DOHH2 (cell line): ENCODE measurements around the gene AGA.

Source experiments
- H3F3A ChIP-seq: fragments of 200-600 bp; sonication (generic), shearing (Covaris generic); 2 replicates; pipeline ENCODE4 v1.6.0; 2016; ENCODE audit warnings: antibody characterized with exemption, mild to moderate bottlenecking; ENCODE audit not compliant: control insufficient read depth, insufficient read depth
- H3K27ac ChIP-seq: fragments of 200-600 bp; sonication (generic); 2 replicates; pipeline ENCODE4 v1.5.1; 2014; ENCODE audit warnings: low read depth, mild to moderate bottlenecking, low read length, moderate library complexity
- H3K27me3 ChIP-seq: fragments of 200-600 bp; sonication (generic); 2 replicates; pipeline ENCODE4 v1.6.1; 2014; ENCODE audit warnings: mild to moderate bottlenecking, low read length, mixed read lengths; ENCODE audit not compliant: control insufficient read depth
- H3K36me3 ChIP-seq: fragments of 200-600 bp; sonication (generic); 2 replicates; pipeline ENCODE4 v1.6.1; 2014; ENCODE audit warnings: mild to moderate bottlenecking, low read length, moderate library complexity, mixed read lengths; ENCODE audit not compliant: control insufficient read depth
- H3K4me1 ChIP-seq: fragments of 200-600 bp; sonication (generic); 2 replicates; pipeline ENCODE4 v1.6.1; 2014; ENCODE audit warnings: mild to moderate bottlenecking, low read length, mixed read lengths; ENCODE audit not compliant: control insufficient read depth
- H3K4me2 ChIP-seq: fragments of 200-600 bp; sonication (generic); 2 replicates; pipeline ENCODE4 v1.6.0; 2014; ENCODE audit warnings: mild to moderate bottlenecking, low read length, moderate library complexity
- H3K4me3 ChIP-seq: fragments of 200-600 bp; sonication (generic); 2 replicates; pipeline ENCODE4 v1.5.1; 2014; ENCODE audit warnings: mild to moderate bottlenecking, low read length, mixed read lengths
- H3K79me2 ChIP-seq: fragments of 200-600 bp; sonication (generic); 2 replicates; pipeline ENCODE4 v1.6.1; 2014; ENCODE audit warnings: mild to moderate bottlenecking, low read length, mixed read lengths; ENCODE audit not compliant: control insufficient read depth
- H3K9me2 ChIP-seq: fragments of 200-600 bp; sonication (generic); replicated peaks from 2 replicates; pipeline ENCODE4 v1.6.1; 2014; ENCODE audit warnings: mild to moderate bottlenecking, low read length, mixed read lengths; ENCODE audit not compliant: control insufficient read depth
- H3K9me3 ChIP-seq: fragments of 200-600 bp; sonication (generic); 2 replicates; pipeline ENCODE4 v1.6.1; 2014; ENCODE audit warnings: antibody characterized with exemption, low read length, mixed read lengths; ENCODE audit not compliant: control insufficient read depth, insufficient read depth
- H4K20me1 ChIP-seq: fragments of 200-600 bp; sonication (generic); 2 replicates; pipeline ENCODE4 v1.6.0; 2014; ENCODE audit warnings: low read depth, mild to moderate bottlenecking, antibody characterized with exemption, low read length, moderate library complexity; ENCODE audit not compliant: control insufficient read depth, insufficient read depth
- EZH2phosphoT487 ChIP-seq: fragments of 200-600 bp; sonication (generic); IDR thresholded peaks from 2 replicates; pipeline ENCODE4 v1.6.1; 2017; ENCODE audit warnings: borderline replicate concordance, mild to moderate bottlenecking, antibody characterized with exemption, low read length, moderate library complexity, mixed read lengths
- TF ChIP-seq, protein P1 (sequence below): fragments of 200-600 bp; sonication (generic); IDR thresholded peaks from one replicate; pipeline ENCODE4 v1.5.1; 2014; ENCODE audit warnings: antibody characterized with exemption, mild to moderate bottlenecking, low read depth, low read length; ENCODE audit not compliant: poor library complexity, severe bottlenecking

Gene AGA

DNA sequence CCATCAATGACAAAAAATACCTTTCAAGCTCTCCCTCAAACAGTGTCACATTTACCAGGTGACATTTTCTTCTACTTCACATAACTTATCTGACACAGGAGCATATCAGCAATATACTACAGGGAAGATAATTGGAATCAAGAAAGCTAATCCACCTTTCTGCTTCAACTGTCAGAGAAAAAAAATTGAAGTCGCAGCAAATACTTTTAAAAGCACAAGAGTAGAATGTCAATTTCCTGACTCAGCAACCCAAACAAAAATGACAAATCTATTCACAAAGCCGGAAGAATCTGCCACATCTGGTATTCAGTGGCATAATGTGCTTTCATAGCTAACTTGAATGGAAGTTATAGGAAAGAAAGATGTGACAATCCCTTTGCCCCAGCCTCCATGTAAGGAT lies 36.7 kb downstream of the AGA start:
- H3K36me3 ChIP-seq = no peaks in the 10 kb centered on the region
- no peaks in the 10 kb centered on the region for H3K27me3 ChIP-seq
- TF ChIP-seq, protein P1, sequence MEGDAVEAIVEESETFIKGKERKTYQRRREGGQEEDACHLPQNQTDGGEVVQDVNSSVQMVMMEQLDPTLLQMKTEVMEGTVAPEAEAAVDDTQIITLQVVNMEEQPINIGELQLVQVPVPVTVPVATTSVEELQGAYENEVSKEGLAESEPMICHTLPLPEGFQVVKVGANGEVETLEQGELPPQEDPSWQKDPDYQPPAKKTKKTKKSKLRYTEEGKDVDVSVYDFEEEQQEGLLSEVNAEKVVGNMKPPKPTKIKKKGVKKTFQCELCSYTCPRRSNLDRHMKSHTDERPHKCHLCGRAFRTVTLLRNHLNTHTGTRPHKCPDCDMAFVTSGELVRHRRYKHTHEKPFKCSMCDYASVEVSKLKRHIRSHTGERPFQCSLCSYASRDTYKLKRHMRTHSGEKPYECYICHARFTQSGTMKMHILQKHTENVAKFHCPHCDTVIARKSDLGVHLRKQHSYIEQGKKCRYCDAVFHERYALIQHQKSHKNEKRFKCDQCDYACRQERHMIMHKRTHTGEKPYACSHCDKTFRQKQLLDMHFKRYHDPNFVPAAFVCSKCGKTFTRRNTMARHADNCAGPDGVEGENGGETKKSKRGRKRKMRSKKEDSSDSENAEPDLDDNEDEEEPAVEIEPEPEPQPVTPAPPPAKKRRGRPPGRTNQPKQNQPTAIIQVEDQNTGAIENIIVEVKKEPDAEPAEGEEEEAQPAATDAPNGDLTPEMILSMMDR = no peak
- no peak for TF ChIP-seq EZH2phosphoT487
- H4K20me1 ChIP-seq = no peaks in the 10 kb centered on the region
- H3K4me3 ChIP-seq = no peak overlapping the region
- H3K4me2 ChIP-seq = no peak overlapping the region
- H3K9me3 ChIP-seq = no peaks in the 10 kb centered on the region
- H3F3A ChIP-seq = no peaks in the 10 kb centered on the region
- no peaks in the 10 kb centered on the region for H3K4me1 ChIP-seq
- H3K9me2 ChIP-seq = no peaks in the 10 kb centered on the region
- H3K79me2 ChIP-seq = no peaks in the 10 kb centered on the region
- H3K27ac ChIP-seq = no peak overlapping the region

DNA sequence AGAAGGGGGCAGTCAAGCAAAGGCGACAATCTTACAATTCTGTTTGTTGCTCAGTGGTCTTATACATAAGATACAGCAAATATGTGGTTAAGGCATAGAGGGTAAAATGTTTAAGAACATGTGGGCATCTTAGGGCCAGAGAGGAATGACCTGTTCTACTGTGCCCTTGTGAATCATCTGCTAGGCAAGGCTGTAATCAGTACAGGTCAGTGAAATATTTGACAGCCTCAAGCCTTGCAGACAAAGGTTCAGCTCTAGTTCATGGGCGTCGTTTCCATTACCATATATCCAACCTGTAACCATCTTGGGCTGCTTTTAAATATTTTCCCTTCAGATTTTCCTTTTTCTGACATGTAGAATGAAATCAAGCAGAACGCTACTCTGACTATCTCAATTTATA lies 37.3 kb downstream of the AGA start:
- Histone ChIP-seq H3K9me3 (no peaks in the 10 kb centered on the region), H3K4me3 (no peak overlapping the region), H3K79me2 (no peaks in the 10 kb centered on the region), H3K27ac (no peak overlapping the region), H3K36me3 (no peaks in the 10 kb centered on the region), H3F3A (no peaks in the 10 kb centered on the region), H3K27me3 (no peaks in the 10 kb centered on the region), H3K4me1 (no peaks in the 10 kb centered on the region), H3K4me2 (no peak overlapping the region), H4K20me1 (no peaks in the 10 kb centered on the region), H3K9me2 (no peaks in the 10 kb centered on the region)
- TF ChIP-seq, protein P1 = no peak
- no peak for TF ChIP-seq EZH2phosphoT487

DNA sequence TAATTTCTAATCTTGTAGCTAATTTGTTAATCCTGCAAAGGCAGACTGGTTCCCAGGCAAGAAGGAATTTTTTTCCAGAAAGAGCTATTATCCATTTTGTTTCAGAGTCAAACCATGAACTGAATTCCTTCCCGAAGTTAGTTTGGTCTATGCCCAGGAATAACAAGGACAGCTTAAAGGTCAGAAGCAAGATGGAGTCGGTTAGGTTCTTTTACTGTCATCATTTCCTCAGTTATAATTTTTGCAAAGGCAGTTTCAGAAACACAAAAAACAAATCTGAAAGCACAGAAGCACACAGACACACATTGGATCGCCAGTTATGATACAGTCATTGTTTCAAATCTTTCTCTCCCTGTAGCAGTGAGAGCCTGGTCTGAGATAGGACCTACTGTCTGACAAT lies 37.9 kb downstream of the AGA start:
- no peak overlapping the region for H3K27ac ChIP-seq
- H3K9me2 ChIP-seq = no peaks in the 10 kb centered on the region
- H3K4me2 ChIP-seq = no peak overlapping the region
- no peaks in the 10 kb centered on the region for H3K9me3 ChIP-seq
- no peak overlapping the region for H3K4me3 ChIP-seq
- H3K36me3 ChIP-seq = no peaks in the 10 kb centered on the region
- no peaks in the 10 kb centered on the region for H4K20me1 ChIP-seq
- TF ChIP-seq, protein P1 = no peak
- TF ChIP-seq EZH2phosphoT487 = no peak
- H3K79me2 ChIP-seq = no peaks in the 10 kb centered on the region
- no peaks in the 10 kb centered on the region for H3F3A ChIP-seq
- no peaks in the 10 kb centered on the region for H3K4me1 ChIP-seq
- H3K27me3 ChIP-seq = no peaks in the 10 kb centered on the region

DNA sequence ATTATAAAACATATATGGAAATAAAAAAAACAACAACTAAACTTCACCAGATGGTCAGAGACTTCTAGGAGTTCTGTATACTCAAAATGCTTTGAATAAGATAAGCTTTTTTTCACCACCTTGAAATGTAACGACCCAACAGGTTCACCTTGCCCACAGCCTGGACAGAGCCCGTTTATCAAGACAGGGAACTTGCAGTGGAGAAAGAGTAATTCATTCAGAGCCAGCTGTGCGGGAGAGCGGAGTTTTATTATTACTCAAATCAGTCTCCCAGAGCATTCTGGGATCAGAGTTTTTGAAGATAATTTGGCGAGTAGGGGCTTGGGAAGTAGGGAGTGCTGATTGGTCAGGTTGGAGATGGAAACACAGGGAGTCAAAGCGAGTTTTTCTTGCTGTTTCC lies 38.5 kb downstream of the AGA start:
- Histone ChIP-seq H3K4me1 (no peaks in the 10 kb centered on the region), H4K20me1 (no peaks in the 10 kb centered on the region), H3K27ac (no peak overlapping the region), H3K4me2 (no peak overlapping the region), H3K9me2 (no peaks in the 10 kb centered on the region), H3K9me3 (no peaks in the 10 kb centered on the region), H3K4me3 (no peak overlapping the region), H3K27me3 (no peaks in the 10 kb centered on the region), H3K79me2 (no peaks in the 10 kb centered on the region), H3K36me3 (no peaks in the 10 kb centered on the region), H3F3A (no peaks in the 10 kb centered on the region)
- TF ChIP-seq EZH2phosphoT487 = no peak
- TF ChIP-seq, protein P1 = no peak
